ENCODE results near the gene FAM120A. TPM values are rescaled to one million over a fixed set of nuclear protein-coding genes. Genes with fewer than 3 reads are reported as not detected.

The FAM120A gene
- total RNA-seq, 2 donors from 2014 or later: 38.3 to 46.1 TPM

- no peaks in the 10 kb centered on the region for H3K9me3 ChIP-seq (ENCODE audit: control insufficient read depth, low read length)
- no peaks in the 10 kb centered on the region for H3K9me3 Mint-ChIP-seq
- H3K27me3 ChIP-seq (ENCODE audit: control insufficient read depth, insufficient read depth, low read length, poor library complexity, severe bottlenecking): no peaks in the 10 kb centered on the region
- no peak for TF ChIP-seq CTCF (conservative IDR thresholded peaks at IDR 0.05)
- H3K27ac Mint-ChIP-seq: peak overlapping the region; percentile 19
- DNase-seq: no peak
- H3K9ac ChIP-seq (ENCODE audit: extremely low read depth, low read length, poor library complexity, severe bottlenecking): no peak overlapping the region
- H3K36me3 Mint-ChIP-seq (ENCODE audit: low read depth): peaks cover 32% of the 10 kb centered on the region
- no peak overlapping the region for H3K4me3 ChIP-seq (ENCODE audit: low read length)
- peaks cover 17% of the 10 kb centered on the region for H3K36me3 ChIP-seq (ENCODE audit: control insufficient read depth, insufficient read depth, low read length)
- H3K4me3 Mint-ChIP-seq: no peak overlapping the region
- H3K27me3 Mint-ChIP-seq (ENCODE audit: insufficient read depth): no peaks in the 10 kb centered on the region
- no peaks in the 10 kb centered on the region for H3K4me1 ChIP-seq (ENCODE audit: control insufficient read depth, insufficient read depth, low read length)
- H3K27ac ChIP-seq (ENCODE audit: low read depth, low read length): no peak overlapping the region
- H3K4me1 Mint-ChIP-seq: peaks cover 5% of the 10 kb centered on the region
- WGBS, 2 experiments (ENCODE audit: insufficient coverage in 1 of 2, insufficient read length in 1 of 2): 94 to 95% methylated on average over 5 to 9 of the region's 9 CpGs
Measured at GRCh38 chr9:93513606-93514005, 62.1 kb downstream of the FAM120A start.

- no peaks in the 10 kb centered on the region for H3K9me3 ChIP-seq (ENCODE audit: control insufficient read depth, low read length)
- H3K36me3 Mint-ChIP-seq (ENCODE audit: low read depth): peaks cover 46% of the 10 kb centered on the region
- H3K27me3 Mint-ChIP-seq (ENCODE audit: insufficient read depth): no peaks in the 10 kb centered on the region
- no peak overlapping the region for H3K4me3 Mint-ChIP-seq
- H3K27ac Mint-ChIP-seq: no peak overlapping the region
- no peaks in the 10 kb centered on the region for H3K4me1 ChIP-seq (ENCODE audit: control insufficient read depth, insufficient read depth, low read length)
- H3K4me1 Mint-ChIP-seq: no peaks in the 10 kb centered on the region
- no peak overlapping the region for H3K9ac ChIP-seq (ENCODE audit: extremely low read depth, low read length, poor library complexity, severe bottlenecking)
- no peaks in the 10 kb centered on the region for H3K27me3 ChIP-seq (ENCODE audit: control insufficient read depth, insufficient read depth, low read length, poor library complexity, severe bottlenecking)
- H3K36me3 ChIP-seq (ENCODE audit: control insufficient read depth, insufficient read depth, low read length): peaks cover 24% of the 10 kb centered on the region
- H3K27ac ChIP-seq (ENCODE audit: low read depth, low read length): no peak overlapping the region
- no peak for TF ChIP-seq CTCF (conservative IDR thresholded peaks at IDR 0.05)
- no peak overlapping the region for H3K4me3 ChIP-seq (ENCODE audit: low read length)
- no peaks in the 10 kb centered on the region for H3K9me3 Mint-ChIP-seq
- 88 to 100% methylated on average over 1 of the region's 1 CpG for WGBS, 2 experiments (ENCODE audit: insufficient coverage in 1 of 2, insufficient read length in 1 of 2)
- no peak for DNase-seq
Measured at GRCh38 chr9:93517331-93517730, 65.8 kb downstream of the FAM120A start.

- TF ChIP-seq CTCF (conservative IDR thresholded peaks at IDR 0.05): no peak
- Histone ChIP-seq H3K9me3 (ENCODE audit: control insufficient read depth, low read length) (no peaks in the 10 kb centered on the region), H3K36me3 (ENCODE audit: control insufficient read depth, insufficient read depth, low read length) (peaks cover 37% of the 10 kb centered on the region), H3K4me1 (ENCODE audit: control insufficient read depth, insufficient read depth, low read length) (no peaks in the 10 kb centered on the region), H3K9ac (ENCODE audit: extremely low read depth, low read length, poor library complexity, severe bottlenecking) (no peak overlapping the region), H3K27ac (ENCODE audit: low read depth, low read length) (no peak overlapping the region), H3K27me3 (ENCODE audit: control insufficient read depth, insufficient read depth, low read length, poor library complexity, severe bottlenecking) (no peaks in the 10 kb centered on the region), H3K4me3 (ENCODE audit: low read length) (no peak overlapping the region)
- H3K9me3 Mint-ChIP-seq: no peaks in the 10 kb centered on the region
- peaks cover 5% of the 10 kb centered on the region for H3K4me1 Mint-ChIP-seq
- no peaks in the 10 kb centered on the region for H3K27me3 Mint-ChIP-seq (ENCODE audit: insufficient read depth)
- H3K36me3 Mint-ChIP-seq (ENCODE audit: low read depth): peaks cover 54% of the 10 kb centered on the region
- DNase-seq: no peak
- H3K4me3 Mint-ChIP-seq: no peak overlapping the region
- WGBS, 2 experiments (ENCODE audit: insufficient coverage in 1 of 2, insufficient read length in 1 of 2): 91 to 100% methylated on average over 1 to 6 of the region's 6 CpGs
- no peak overlapping the region for H3K27ac Mint-ChIP-seq
Measured at GRCh38 chr9:93520523-93520922, 69.0 kb downstream of the FAM120A start.

Measured in endodermal cell (in vitro differentiated cells).